Spleen (tissue), 7 donors: Measurements from ENCODE around the gene ANKRD13B.

Source experiments
- POLR2A ChIP-seq, 3 donors: fragments of 450-650 bp; IDR thresholded peaks; one replicate each; pipeline ENCODE4 v1.5.1; 2017; ENCODE audit warnings: antibody characterized with exemption in 3 of 3, mild to moderate bottlenecking in 1 of 3
- TF ChIP-seq, protein P1 (sequence below), 11 experiments: fragments of 200-600 bp in 7 of 11; fragments of 450-650 bp in 4 of 11; sonication (generic) in 4 of 11; IDR thresholded peaks in 8 of 11; conservative IDR thresholded peaks in 3 of 11; 1 replicate in 7 of 11; 2 replicates in 4 of 11; pipeline versions ENCODE4 v1.4.0 to v1.8.0; 2016 to 2021; ENCODE audit warnings: antibody characterized with exemption in 11 of 11, inconsistent platforms in 4 of 11, mild to moderate bottlenecking in 1 of 11
- donor health status: DM: no; HTN: no; CAD: no; lungs with moderate emphysema.
- donor health status: DM: no; HTN: no; CAD: no.
- donor health status: DM: no; HTN: no; CAD: no.

DNA sequence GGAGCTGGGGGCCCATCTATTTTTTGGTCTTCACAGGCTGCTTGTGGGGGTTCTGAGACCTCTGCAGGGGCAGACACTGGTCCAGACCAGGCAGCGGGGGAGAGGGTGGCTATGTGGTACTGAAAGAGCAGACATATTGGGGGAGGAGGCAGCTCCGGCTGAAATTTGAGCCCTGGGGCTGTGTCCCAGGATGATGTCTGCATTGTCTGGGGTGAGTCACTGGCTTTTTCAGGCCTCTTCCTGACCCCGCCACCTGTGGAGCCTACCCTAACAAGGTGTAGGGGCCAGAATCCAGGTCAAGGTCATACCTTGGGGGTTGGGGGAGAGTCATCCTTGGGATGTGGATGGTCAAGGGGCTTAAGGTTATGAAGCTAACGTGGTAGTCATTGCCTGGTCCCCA lies 27.3 kb downstream of the ANKRD13B start:
- no peak for TF ChIP-seq POLR2A (IDR thresholded peaks at IDR 0.05)
- TF ChIP-seq, protein P1, sequence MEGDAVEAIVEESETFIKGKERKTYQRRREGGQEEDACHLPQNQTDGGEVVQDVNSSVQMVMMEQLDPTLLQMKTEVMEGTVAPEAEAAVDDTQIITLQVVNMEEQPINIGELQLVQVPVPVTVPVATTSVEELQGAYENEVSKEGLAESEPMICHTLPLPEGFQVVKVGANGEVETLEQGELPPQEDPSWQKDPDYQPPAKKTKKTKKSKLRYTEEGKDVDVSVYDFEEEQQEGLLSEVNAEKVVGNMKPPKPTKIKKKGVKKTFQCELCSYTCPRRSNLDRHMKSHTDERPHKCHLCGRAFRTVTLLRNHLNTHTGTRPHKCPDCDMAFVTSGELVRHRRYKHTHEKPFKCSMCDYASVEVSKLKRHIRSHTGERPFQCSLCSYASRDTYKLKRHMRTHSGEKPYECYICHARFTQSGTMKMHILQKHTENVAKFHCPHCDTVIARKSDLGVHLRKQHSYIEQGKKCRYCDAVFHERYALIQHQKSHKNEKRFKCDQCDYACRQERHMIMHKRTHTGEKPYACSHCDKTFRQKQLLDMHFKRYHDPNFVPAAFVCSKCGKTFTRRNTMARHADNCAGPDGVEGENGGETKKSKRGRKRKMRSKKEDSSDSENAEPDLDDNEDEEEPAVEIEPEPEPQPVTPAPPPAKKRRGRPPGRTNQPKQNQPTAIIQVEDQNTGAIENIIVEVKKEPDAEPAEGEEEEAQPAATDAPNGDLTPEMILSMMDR (IDR thresholded peaks at IDR 0.05 in 8 of 11, conservative IDR thresholded peaks at IDR 0.05 in 3 of 11), result no peak
